Lower leg skin (tissue), 4 donors: ENCODE data around the gene ZNF804B. TPM values are rescaled to one million over a fixed set of nuclear protein-coding genes. Genes with fewer than 3 reads are reported as not detected.
"Not testable (repeated sequence)": the region's sequence is repeated elsewhere in the genome, so short reads cannot be mapped to it uniquely, and the experiment has no call there.

Experiments used
- DNase-seq, 2 donors: peaks; one replicate each; pipeline ENCODE4 v3.0.0-alpha.2; 2019; ENCODE audit warnings: low spot score in 2 of 2
- H3K4me3 ChIP-seq: fragments of 200-600 bp; sonication (generic); 2 replicates; pipeline ENCODE4 v1.5.1; 2017; ENCODE audit warnings: mild to moderate bottlenecking, low read depth; ENCODE audit not compliant: poor library complexity, severe bottlenecking
- POLR2A ChIP-seq, 2 donors: fragments of 450-650 bp; IDR thresholded peaks; one replicate each; pipeline ENCODE4 v1.6.1; 2016 to 2017; ENCODE audit warnings: antibody characterized with exemption in 2 of 2, mild to moderate bottlenecking in 1 of 2, moderate library complexity in 1 of 2
- WGBS, 2 donors: methylation state at CpG; one replicate each; pipeline ENCODE4 v1.1.5; 2018; 5-methylcytosine and 5-hydroxymethylcytosine counted together
- intact Hi-C: fragments of 100-400 bp; cut with DNase I; formaldehyde crosslinking; loops from one replicate; pipeline ENCODE4 v1.15.0; 2023; ENCODE audit warnings: low total_unique reads
- total RNA-seq, 4 donors: library from RNA; depleted of rRNA; stranded (reverse); fragments of >200 nt; gene quantifications; one replicate each; pipeline ENCODE4 v1.1.0, GENCODE V29; 2016
- TF ChIP-seq, protein P1 (sequence below), 3 donors: fragments of 450-650 bp; IDR thresholded peaks; one replicate each; pipeline ENCODE4 v1.5.1; 2016; ENCODE audit warnings: antibody characterized with exemption in 3 of 3, mild to moderate bottlenecking in 3 of 3, moderate library complexity in 2 of 3

The ZNF804B gene
- total RNA-seq, 4 donors from 2014 or later = not detected

DNA sequence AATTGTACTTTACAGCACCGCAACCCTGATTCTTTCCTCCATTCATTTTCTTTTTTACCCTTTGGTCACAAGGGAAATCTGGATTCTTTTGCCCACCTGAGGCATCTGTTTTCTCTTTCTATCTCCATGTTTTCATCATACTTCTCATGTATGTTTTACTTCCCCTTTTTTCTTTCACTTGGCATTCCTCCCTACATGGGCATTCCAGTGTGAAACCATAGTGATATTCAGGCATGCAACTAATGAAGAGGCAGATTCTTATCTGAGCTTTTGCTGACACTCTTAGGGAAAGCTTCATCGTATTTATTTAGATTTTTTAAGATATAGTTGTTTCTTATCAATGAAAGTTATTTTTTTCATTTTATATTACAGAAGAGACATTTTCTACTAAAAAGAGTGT lies 441.3 kb downstream of the ZNF804B start:
- TF ChIP-seq, protein P1, sequence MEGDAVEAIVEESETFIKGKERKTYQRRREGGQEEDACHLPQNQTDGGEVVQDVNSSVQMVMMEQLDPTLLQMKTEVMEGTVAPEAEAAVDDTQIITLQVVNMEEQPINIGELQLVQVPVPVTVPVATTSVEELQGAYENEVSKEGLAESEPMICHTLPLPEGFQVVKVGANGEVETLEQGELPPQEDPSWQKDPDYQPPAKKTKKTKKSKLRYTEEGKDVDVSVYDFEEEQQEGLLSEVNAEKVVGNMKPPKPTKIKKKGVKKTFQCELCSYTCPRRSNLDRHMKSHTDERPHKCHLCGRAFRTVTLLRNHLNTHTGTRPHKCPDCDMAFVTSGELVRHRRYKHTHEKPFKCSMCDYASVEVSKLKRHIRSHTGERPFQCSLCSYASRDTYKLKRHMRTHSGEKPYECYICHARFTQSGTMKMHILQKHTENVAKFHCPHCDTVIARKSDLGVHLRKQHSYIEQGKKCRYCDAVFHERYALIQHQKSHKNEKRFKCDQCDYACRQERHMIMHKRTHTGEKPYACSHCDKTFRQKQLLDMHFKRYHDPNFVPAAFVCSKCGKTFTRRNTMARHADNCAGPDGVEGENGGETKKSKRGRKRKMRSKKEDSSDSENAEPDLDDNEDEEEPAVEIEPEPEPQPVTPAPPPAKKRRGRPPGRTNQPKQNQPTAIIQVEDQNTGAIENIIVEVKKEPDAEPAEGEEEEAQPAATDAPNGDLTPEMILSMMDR (IDR thresholded peaks at IDR 0.05) = no peak
- TF ChIP-seq POLR2A (IDR thresholded peaks at IDR 0.05) = no peak
- no peak for DNase-seq
- 59 to 62% methylated on average over 2 of the region's 2 CpGs for WGBS, 2 donors
- intact Hi-C loops = no loop called here
- H3K4me3 ChIP-seq = no peak overlapping the region

DNA sequence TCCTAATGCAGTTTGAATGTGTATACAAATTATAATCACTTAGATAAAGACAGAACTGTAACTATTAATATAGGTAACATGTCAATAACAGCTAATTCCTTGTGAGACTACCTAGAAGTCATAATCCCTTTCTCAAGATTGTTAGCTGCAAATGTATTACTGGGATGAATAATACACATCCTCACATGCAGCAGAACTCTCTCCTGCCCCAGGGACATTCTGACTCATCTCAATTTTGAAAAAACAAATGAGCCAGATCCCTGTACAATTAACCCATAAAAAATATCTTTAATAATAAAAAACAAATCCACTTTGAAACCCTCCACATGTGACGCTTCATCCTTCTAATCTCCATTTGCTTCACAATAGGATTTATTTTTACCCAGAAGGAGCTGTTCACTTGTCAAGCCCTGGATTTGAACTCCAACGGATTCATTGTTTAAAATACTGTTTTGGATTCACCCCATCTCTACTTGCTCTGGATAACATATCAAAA lies 464.4 kb downstream of the ZNF804B start:
- no peak for DNase-seq
- 43 to 57% methylated on average over 2 of the region's 2 CpGs for WGBS, 2 donors
- H3K4me3 ChIP-seq = no peak overlapping the region
- no peak for TF ChIP-seq POLR2A (IDR thresholded peaks at IDR 0.05)
- TF ChIP-seq, protein P1 (IDR thresholded peaks at IDR 0.05) = no peak
- intact Hi-C loops = no loop called here

DNA sequence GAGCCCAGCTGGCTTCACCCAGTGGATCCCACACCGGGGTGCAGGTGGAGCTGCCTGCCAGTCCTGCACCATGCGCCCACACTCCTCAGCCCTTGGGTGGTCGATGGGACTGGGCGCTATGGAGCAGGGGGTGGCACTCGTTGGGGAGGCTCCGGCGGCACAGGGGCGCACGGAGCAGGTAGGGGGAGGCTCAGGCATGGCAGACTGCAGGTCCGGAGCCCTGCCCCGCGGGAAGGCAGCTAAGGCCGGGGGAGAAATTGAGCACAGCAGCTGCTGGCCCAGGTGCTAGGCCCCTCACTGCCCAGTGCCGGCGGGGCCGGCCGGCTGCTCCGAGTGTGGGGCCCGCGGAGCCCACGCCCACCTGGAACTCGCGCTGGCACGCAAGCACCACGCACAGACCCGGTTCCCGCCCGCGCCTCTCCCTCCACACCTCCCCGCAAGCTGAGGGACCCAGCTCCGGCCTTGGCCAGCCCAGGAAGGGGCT lies 469.2 kb downstream of the ZNF804B start:
- intact Hi-C loops, H3K4me3 ChIP-seq, DNase-seq: not testable (repeated sequence)
- 95% methylated on average over 26 of the region's 31 CpGs for WGBS, 2 donors

DNA sequence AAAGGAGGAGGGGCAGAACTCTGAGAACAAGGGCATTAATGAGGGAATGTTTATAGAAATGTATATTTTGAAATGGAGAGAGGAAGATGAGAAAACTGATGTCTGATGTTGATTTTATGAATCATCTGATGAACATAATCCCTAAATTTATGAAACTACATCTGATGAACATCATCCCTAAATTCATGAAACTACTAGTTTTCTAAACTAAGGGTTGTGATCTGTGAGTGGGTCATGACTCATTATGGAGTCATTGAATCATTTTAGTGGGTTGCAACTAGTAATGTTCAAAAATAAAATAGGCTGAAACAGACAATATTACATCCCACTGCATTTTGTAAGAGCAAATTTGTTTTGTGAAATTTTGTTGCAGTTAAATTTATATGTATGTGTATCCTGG lies 478.7 kb downstream of the ZNF804B start:
- H3K4me3 ChIP-seq = no peak overlapping the region
- DNase-seq = no peak
- intact Hi-C loops = no loop called here
- TF ChIP-seq, protein P1 (IDR thresholded peaks at IDR 0.05) = no peak
- TF ChIP-seq POLR2A (IDR thresholded peaks at IDR 0.05) = no peak

DNA sequence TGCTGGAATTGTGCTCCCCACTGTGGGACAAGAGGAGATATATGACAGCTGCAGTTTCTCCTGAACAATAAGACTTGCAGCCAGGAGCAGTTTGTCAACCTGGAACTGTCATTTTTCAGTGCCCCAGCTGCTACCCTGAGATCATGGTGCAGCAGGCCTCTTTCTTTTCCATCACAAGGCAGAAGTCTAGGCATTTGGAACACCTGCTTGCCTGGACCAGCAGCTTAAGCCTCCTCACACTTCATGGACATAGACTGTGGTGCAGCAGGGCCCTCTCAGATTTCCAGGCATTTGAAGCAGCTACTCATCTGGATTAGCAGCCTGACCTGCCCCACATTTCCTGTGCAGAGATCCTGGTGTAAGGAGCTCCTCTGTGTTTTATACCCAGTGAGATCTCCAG lies 486.7 kb downstream of the ZNF804B start:
- no peak for TF ChIP-seq POLR2A (IDR thresholded peaks at IDR 0.05)
- TF ChIP-seq, protein P1 (IDR thresholded peaks at IDR 0.05) = no peak
- DNase-seq = no peak
- intact Hi-C loops = no loop called here
- no peak overlapping the region for H3K4me3 ChIP-seq

DNA sequence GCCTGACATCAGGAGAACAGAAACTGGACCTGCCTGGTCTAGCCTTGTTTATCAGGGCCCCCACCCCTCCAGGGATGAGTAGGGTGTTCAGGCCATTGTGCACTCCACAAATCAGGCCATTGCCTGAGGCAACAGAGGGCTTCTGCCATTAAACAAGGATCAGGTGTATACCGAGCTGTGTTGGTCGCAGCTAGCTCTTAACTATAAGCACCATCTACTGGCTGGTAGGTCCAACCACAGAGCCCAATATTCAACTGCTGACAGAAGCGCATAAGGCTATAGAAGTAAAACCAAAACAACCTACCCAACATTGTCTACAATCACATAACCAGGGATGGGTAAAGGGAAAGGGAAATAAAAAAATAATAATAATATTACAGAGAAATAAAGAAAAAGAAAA lies 487.7 kb downstream of the ZNF804B start:
- TF ChIP-seq, protein P1 (IDR thresholded peaks at IDR 0.05) = no peak
- no peak for DNase-seq
- intact Hi-C loops = no loop called here
- no peak overlapping the region for H3K4me3 ChIP-seq
- 85 to 95% methylated on average over 3 of the region's 3 CpGs for WGBS, 2 donors
